ENCODE data around the gene FMN2. TPM values are rescaled to one million over a fixed set of nuclear protein-coding genes. Genes with fewer than 3 reads are reported as not detected.

Gene FMN2
- total RNA-seq, 1 donor from 2014 or later: under 0.01 TPM

DNA sequence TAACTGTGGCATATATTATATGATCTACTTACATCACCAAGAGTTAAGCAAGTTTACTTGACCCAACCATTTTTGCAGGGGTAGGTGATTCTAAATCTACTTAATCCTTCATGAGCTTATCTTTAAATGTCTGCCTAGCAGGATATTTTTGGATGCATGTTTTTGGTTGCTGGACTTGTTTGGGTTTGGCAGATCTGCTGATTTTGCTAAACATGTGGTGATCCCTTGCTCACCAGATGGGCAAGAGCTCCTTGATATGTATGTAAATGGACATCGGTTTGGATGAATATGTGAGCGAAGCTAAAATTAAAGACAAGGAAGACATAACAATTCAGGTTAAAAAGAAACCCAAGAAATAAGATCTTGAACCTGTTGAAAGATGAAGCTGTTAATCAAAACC, 36.7 kb downstream of the FMN2 start:
- no peaks in the 10 kb centered on the region for H3K27me3 ChIP-seq (ENCODE audit: control insufficient read depth, insufficient read depth, low read length)
- no peaks in the 10 kb centered on the region for H3K36me3 ChIP-seq (ENCODE audit: control insufficient read depth, insufficient read depth, low read length)
- no peak overlapping the region for H3K4me3 ChIP-seq (ENCODE audit: low read depth, low read length)
- DNase-seq (ENCODE audit: low read depth) (no peak), FAIRE-seq (no peak)
- TF ChIP-seq, protein P1, sequence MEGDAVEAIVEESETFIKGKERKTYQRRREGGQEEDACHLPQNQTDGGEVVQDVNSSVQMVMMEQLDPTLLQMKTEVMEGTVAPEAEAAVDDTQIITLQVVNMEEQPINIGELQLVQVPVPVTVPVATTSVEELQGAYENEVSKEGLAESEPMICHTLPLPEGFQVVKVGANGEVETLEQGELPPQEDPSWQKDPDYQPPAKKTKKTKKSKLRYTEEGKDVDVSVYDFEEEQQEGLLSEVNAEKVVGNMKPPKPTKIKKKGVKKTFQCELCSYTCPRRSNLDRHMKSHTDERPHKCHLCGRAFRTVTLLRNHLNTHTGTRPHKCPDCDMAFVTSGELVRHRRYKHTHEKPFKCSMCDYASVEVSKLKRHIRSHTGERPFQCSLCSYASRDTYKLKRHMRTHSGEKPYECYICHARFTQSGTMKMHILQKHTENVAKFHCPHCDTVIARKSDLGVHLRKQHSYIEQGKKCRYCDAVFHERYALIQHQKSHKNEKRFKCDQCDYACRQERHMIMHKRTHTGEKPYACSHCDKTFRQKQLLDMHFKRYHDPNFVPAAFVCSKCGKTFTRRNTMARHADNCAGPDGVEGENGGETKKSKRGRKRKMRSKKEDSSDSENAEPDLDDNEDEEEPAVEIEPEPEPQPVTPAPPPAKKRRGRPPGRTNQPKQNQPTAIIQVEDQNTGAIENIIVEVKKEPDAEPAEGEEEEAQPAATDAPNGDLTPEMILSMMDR (IDR thresholded peaks at IDR 0.05; ENCODE audit: insufficient read depth, low read length, severe bottlenecking): no peak

DNA sequence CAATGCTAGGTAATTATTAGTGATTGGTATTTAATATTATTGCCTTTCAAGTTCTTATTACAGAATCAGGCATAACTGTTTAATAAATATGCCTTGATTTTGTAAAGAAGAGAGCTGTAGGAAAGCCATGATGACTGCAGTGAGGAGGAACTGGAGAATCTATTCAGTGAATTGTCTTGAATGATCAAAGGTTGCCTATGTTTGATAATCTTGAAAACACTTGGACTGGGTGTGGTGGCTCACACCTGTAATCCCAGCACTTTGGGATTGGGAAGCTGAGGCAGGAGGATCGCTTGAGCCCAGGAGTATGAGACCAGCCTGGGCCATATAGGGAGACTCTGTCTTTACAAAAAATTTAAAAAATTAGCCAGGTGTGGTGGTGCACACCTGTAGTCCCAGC, 42.4 kb downstream of the FMN2 start:
- no peaks in the 10 kb centered on the region for H3K36me3 ChIP-seq (ENCODE audit: control insufficient read depth, insufficient read depth, low read length)
- DNase-seq (ENCODE audit: low read depth) (no peak), FAIRE-seq (no peak)
- no peak overlapping the region for H3K4me3 ChIP-seq (ENCODE audit: low read depth, low read length)
- TF ChIP-seq, protein P1 (IDR thresholded peaks at IDR 0.05; ENCODE audit: insufficient read depth, low read length, severe bottlenecking): no peak
- H3K27me3 ChIP-seq (ENCODE audit: control insufficient read depth, insufficient read depth, low read length): no peaks in the 10 kb centered on the region

DNA sequence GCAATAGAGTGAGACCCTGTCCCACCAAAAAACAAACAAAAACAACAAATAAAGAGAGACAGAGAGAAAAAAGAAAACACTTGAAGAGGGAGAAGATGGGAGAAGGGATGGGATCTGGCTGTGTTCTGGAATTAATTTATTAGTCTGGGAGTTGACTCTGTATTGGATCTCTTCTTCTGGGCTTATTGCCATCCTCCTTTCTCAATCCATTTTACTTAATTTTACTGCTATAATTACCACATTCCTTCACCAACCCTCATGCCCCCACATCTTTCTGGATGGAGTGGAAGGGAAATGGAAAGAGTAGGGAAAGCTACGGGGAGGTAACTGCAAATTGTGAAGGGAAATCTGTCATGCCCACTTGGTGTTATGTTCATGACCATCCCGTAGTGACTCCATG, 42.9 kb downstream of the FMN2 start:
- TF ChIP-seq, protein P1 (IDR thresholded peaks at IDR 0.05; ENCODE audit: insufficient read depth, low read length, severe bottlenecking): no peak
- DNase-seq (ENCODE audit: low read depth) (no peak), FAIRE-seq (no peak)
- no peaks in the 10 kb centered on the region for H3K36me3 ChIP-seq (ENCODE audit: control insufficient read depth, insufficient read depth, low read length)
- no peaks in the 10 kb centered on the region for H3K27me3 ChIP-seq (ENCODE audit: control insufficient read depth, insufficient read depth, low read length)
- no peak overlapping the region for H3K4me3 ChIP-seq (ENCODE audit: low read depth, low read length)

DNA sequence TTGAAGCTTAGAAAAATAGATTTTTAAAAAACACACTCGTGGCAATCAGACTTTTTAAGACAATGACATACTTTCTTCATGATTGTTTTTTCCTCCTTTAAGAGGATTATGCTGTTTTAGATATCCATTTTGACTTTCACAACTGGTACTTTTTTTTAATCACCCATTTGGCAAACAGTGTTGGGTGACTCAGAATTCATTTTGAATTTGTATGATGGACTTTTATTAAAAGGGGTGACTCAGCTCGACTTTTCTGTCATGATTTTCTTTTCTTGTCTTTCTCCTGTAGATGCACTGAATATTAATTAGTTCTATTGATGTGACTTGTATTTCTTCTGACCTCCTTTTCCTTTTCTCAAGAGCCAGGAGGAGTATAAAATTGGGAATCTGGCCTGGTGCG, 44.7 kb downstream of the FMN2 start:
- TF ChIP-seq, protein P1 (IDR thresholded peaks at IDR 0.05; ENCODE audit: insufficient read depth, low read length, severe bottlenecking): no peak
- FAIRE-seq: no peak
- no peaks in the 10 kb centered on the region for H3K27me3 ChIP-seq (ENCODE audit: control insufficient read depth, insufficient read depth, low read length)
- H3K4me3 ChIP-seq (ENCODE audit: low read depth, low read length): no peak overlapping the region
- DNase-seq (ENCODE audit: low read depth): no peak
- H3K36me3 ChIP-seq (ENCODE audit: control insufficient read depth, insufficient read depth, low read length): no peaks in the 10 kb centered on the region

DNA sequence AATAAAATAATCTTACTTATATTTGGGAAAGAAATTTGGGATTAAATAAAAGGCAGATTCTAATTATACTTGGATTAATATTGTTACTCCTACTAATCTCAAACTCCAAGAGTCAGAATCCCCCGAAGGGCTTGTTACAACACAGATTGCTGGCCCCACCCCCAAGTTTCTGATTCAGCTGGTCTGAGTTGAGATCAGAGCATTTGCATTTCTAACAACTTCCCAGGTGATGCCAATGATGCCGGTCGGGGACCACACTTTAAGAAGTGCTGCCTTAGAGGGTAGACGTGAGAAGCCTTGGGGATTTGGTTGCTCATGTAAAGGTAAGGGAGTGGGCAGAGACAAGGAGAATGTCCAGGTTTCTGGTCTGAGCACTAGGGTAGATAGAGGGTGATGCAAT, 47.2 kb downstream of the FMN2 start:
- Histone ChIP-seq H3K27me3 (ENCODE audit: control insufficient read depth, insufficient read depth, low read length) (no peaks in the 10 kb centered on the region), H3K4me3 (ENCODE audit: low read depth, low read length) (no peak overlapping the region), H3K36me3 (ENCODE audit: control insufficient read depth, insufficient read depth, low read length) (no peaks in the 10 kb centered on the region)
- TF ChIP-seq, protein P1 (IDR thresholded peaks at IDR 0.05; ENCODE audit: insufficient read depth, low read length, severe bottlenecking): no peak
- FAIRE-seq: no peak
- DNase-seq (ENCODE audit: low read depth): no peak

DNA sequence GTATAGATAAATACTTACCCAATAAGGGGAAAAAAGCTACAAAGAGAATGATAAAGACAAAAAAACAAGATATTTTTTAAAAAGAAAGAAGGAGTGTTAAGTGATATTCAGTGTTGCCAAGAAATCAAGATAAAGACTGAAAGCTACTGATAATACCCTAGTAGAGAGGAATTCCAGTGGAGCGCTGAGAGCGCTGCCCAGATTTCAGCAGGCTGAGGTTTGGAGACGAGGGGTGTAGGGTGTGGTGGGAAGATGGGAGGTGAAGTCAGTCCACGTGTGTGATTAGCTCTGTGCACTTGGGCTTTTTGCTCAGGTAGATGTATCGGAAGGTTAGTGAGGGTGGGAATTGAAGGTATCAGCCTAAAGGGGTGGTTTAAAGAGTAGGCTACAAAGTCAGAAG, 47.8 kb downstream of the FMN2 start:
- Histone ChIP-seq H3K4me3 (ENCODE audit: low read depth, low read length) (no peak overlapping the region), H3K36me3 (ENCODE audit: control insufficient read depth, insufficient read depth, low read length) (no peaks in the 10 kb centered on the region), H3K27me3 (ENCODE audit: control insufficient read depth, insufficient read depth, low read length) (no peaks in the 10 kb centered on the region)
- FAIRE-seq (no peak), DNase-seq (ENCODE audit: low read depth) (no peak)
- TF ChIP-seq, protein P1 (IDR thresholded peaks at IDR 0.05; ENCODE audit: insufficient read depth, low read length, severe bottlenecking): no peak

All from bronchial epithelial cell (primary cell).